ENCODE data around the gene DHX30.

- no peak for TF ChIP-seq CTCF (IDR thresholded peaks at IDR 0.05)
- no peak for TF ChIP-seq POLR2A (IDR thresholded peaks at IDR 0.05)
Observed at GRCh38 chr3:47851888-47852603, 49.1 kb downstream of the DHX30 start.

Data from ovary (tissue), 3 donors.